ENCODE measurements around the gene ZNF652. TPM values are rescaled to one million over a fixed set of nuclear protein-coding genes. Genes with fewer than 3 reads are reported as not detected.
A peak's percentile ranks its signal among the peaks of the same experiment; 100 is the strongest.

Gene ZNF652
- total RNA-seq, 1 donor from 2014 or later: 52.7 TPM

DNA sequence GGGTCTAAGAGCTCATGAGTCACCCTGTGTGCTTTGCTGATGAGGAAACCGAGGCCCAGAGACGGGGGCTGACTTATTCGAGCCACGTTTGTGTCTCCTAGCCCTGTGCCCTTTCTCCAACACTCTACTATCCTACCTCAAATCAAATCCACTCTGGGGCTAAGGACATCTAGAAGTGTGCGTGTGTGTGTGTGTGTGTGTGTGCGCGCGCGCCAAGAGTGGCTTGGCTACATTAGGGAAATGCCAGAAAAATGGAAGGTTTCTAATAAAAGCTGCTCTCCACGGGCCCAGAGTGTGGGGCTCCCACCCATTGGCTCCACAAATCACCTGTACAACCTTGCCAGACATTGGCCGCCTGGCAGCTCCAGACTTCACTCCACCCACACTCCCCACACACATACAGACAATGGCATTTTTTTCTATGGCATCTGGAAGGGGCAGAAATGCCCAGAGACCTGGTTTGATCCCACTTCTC, 101.2 kb downstream of the ZNF652 start:
- no peaks in the 10 kb centered on the region for H3K4me1 Mint-ChIP-seq (ENCODE audit: low read depth)

DNA sequence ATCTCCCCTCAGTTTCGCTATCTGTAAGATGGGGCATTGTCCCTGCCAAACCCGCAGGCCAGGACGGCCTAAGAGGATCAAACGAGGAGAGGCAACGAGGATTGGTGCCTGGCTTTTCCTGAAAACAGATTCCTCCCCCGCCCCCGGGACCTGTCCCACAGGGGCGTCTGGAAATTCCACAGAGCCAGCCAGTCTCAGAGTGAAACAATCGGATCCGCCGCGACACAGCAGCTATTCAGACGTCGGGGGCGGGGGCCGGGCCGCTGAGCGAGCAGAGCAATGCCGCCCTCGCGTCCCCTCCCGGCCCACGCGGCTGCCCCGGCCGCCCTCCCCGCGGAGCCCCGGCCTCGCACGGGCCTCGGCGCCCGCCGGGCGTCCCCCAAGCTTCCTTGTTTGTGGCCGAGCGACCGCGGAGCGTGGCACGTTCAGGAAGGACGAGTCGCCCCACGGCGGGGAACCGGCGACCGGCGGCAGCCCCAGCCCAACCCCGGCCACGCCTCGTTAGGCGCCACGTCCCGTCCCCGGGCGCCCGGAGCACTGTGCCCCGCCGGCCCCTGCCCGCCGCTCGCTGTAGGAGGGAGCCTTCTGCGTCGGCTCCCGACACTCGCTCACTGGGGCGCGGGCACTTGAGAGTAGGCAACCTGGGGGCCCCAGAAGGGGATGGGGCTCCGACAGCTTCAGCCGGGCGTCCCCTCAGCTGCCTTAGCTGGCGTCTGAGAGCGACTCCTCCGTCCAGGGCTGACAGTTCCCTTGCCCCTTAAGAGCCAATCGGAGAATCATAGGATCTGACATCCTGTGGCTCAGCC, 101.8 kb downstream of the ZNF652 start:
- Mint-ChIP-seq H3K27me3 (peaks cover 28% of the 10 kb centered on the region), H3K27ac (no peak overlapping the region), H3K9me3 (ENCODE audit: low read depth) (no peaks in the 10 kb centered on the region), H3K36me3 (ENCODE audit: insufficient read depth) (no peaks in the 10 kb centered on the region), H3K4me1 (ENCODE audit: low read depth) (no peaks in the 10 kb centered on the region), H3K4me3 (ENCODE audit: low read depth) (peak overlapping the region; percentile 68)
- peak; percentile 13 for DNase-seq (ENCODE audit: low spot score, unreplicated experiment)
- TF ChIP-seq, protein P1, sequence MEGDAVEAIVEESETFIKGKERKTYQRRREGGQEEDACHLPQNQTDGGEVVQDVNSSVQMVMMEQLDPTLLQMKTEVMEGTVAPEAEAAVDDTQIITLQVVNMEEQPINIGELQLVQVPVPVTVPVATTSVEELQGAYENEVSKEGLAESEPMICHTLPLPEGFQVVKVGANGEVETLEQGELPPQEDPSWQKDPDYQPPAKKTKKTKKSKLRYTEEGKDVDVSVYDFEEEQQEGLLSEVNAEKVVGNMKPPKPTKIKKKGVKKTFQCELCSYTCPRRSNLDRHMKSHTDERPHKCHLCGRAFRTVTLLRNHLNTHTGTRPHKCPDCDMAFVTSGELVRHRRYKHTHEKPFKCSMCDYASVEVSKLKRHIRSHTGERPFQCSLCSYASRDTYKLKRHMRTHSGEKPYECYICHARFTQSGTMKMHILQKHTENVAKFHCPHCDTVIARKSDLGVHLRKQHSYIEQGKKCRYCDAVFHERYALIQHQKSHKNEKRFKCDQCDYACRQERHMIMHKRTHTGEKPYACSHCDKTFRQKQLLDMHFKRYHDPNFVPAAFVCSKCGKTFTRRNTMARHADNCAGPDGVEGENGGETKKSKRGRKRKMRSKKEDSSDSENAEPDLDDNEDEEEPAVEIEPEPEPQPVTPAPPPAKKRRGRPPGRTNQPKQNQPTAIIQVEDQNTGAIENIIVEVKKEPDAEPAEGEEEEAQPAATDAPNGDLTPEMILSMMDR (IDR thresholded peaks at IDR 0.05; ENCODE audit: unreplicated experiment): no peak

More for the DNA sequence above, 101.2 kb downstream of the ZNF652 start:
- TF ChIP-seq, protein P1 (IDR thresholded peaks at IDR 0.05; ENCODE audit: unreplicated experiment): no peak
- Mint-ChIP-seq H3K4me3 (ENCODE audit: low read depth) (peak overlapping the region; percentile 62), H3K27me3 (peaks cover 28% of the 10 kb centered on the region), H3K27ac (no peak overlapping the region), H3K36me3 (ENCODE audit: insufficient read depth) (no peaks in the 10 kb centered on the region), H3K9me3 (ENCODE audit: low read depth) (no peaks in the 10 kb centered on the region)
- no peak for DNase-seq (ENCODE audit: low spot score, unreplicated experiment)

DNA sequence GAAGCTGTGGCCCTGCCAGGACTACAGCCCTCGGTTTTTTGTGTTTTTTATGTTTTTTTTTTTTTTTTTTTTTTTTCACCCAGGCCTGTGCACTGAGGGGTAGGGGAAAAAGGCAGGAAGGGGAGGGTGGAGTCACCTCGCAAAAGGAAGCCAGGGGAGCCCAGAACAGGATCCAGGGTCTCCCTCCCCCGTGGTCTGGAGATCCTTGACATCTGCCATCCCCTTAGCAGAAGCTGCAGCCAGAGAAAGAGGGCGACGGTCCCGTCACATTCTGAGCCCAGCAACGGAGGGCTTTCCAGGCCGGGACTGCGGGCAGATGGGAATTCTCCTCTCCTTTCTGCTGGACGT, 102.4 kb downstream of the ZNF652 start:
- no peaks in the 10 kb centered on the region for H3K36me3 Mint-ChIP-seq (ENCODE audit: insufficient read depth)
- peak overlapping the region; percentile 68 for H3K4me3 Mint-ChIP-seq (ENCODE audit: low read depth)
- peaks cover 28% of the 10 kb centered on the region for H3K27me3 Mint-ChIP-seq
- no peaks in the 10 kb centered on the region for H3K4me1 Mint-ChIP-seq (ENCODE audit: low read depth)
- no peak for DNase-seq (ENCODE audit: low spot score, unreplicated experiment)
- no peak overlapping the region for H3K27ac Mint-ChIP-seq
- TF ChIP-seq, protein P1 (IDR thresholded peaks at IDR 0.05; ENCODE audit: unreplicated experiment): no peak
- H3K9me3 Mint-ChIP-seq (ENCODE audit: low read depth): no peaks in the 10 kb centered on the region

DNA sequence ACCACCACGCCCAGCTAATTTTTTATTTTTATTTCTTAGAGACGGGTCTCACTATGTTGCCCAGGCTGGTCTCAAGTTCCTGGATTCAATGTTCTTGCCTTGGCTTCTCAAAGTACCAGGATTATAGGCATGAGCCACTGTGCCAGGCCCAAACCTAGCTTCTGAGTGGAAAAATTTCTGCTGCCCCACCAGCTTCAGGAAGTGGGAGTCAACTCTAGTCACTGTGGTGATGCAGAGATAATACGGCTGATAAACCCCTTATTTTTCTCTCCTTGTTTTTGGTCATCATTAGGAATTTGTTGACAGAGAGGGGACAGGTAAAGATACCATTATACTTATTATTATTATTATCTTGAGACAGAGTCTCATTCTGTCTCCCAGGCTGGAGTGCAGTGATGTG, 103.7 kb downstream of the ZNF652 start:
- Mint-ChIP-seq H3K27ac (no peak overlapping the region), H3K27me3 (peaks cover 28% of the 10 kb centered on the region), H3K9me3 (ENCODE audit: low read depth) (no peaks in the 10 kb centered on the region), H3K36me3 (ENCODE audit: insufficient read depth) (no peaks in the 10 kb centered on the region), H3K4me1 (ENCODE audit: low read depth) (no peaks in the 10 kb centered on the region), H3K4me3 (ENCODE audit: low read depth) (no peak overlapping the region)
- TF ChIP-seq, protein P1 (IDR thresholded peaks at IDR 0.05; ENCODE audit: unreplicated experiment): no peak
- no peak for DNase-seq (ENCODE audit: low spot score, unreplicated experiment)

DNA sequence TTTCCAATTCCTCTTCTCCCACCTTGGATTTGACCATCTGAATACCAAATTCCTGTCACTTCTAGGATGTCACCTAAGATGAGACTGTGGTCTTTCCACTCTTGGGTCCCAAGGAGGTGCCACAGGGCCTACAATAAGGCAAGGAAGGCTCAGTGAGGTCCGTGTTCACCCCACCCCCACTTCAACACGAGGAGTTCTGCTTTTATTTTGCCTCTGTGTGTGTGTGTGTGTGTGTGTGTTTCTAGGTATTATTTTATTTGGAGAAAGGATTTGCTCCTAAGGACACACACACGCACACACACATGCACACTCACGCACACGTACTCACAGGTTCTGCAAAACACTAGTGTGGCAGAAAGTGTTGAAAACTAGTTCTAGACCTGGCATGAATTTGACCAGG, 106.9 kb downstream of the ZNF652 start:
- no peaks in the 10 kb centered on the region for H3K4me1 Mint-ChIP-seq (ENCODE audit: low read depth)
- H3K4me3 Mint-ChIP-seq (ENCODE audit: low read depth): no peak overlapping the region
- no peak overlapping the region for H3K27ac Mint-ChIP-seq
- peaks cover 16% of the 10 kb centered on the region for H3K27me3 Mint-ChIP-seq
- TF ChIP-seq, protein P1 (IDR thresholded peaks at IDR 0.05; ENCODE audit: unreplicated experiment): no peak
- DNase-seq (ENCODE audit: low spot score, unreplicated experiment): no peak
- no peaks in the 10 kb centered on the region for H3K9me3 Mint-ChIP-seq (ENCODE audit: low read depth)
- H3K36me3 Mint-ChIP-seq (ENCODE audit: insufficient read depth): no peaks in the 10 kb centered on the region
